Islet of Langerhans (tissue), 1 donor: ENCODE measurements around the gene GPR183.
A peak's percentile ranks its signal among the peaks of the same experiment; 100 is the strongest.

Experiments used
- FAIRE-seq: peaks from one replicate; lab custom pipeline; 2011; peaks lifted over from hg19 to GRCh38; lab: Jason Lieb, UNC

The GPR183 gene

GRCh38 chr13:99307247-99307646 is at the start of gene GPR183:
TSS of gene GPR183 (minus strand) at chr13:99307399. CDS start at chr13:99296145, 11,254 bp downstream.
- FAIRE-seq: peak; percentile 55

- no peak for FAIRE-seq
These were observed 49.3 kb upstream of the GPR183 start for GRCh38 chr13:99356262-99357091.

GRCh38 chr13:99356012-99356261 is 48.7 kb upstream of the GPR183 start:
- no peak for FAIRE-seq

- no peak for FAIRE-seq
These were observed 48.2 kb upstream of the GPR183 start for GRCh38 chr13:99355267-99356011.

GRCh38 chr13:99354371-99354951 is 47.3 kb upstream of the GPR183 start:
- no peak for FAIRE-seq

GRCh38 chr13:99353836-99354235 is 46.6 kb upstream of the GPR183 start:
- FAIRE-seq: no peak

GRCh38 chr13:99353246-99353600 is 46.0 kb upstream of the GPR183 start:
- FAIRE-seq: no peak

- no peak for FAIRE-seq
These were observed 45.4 kb upstream of the GPR183 start for GRCh38 chr13:99352351-99353245.

GRCh38 chr13:99351772-99352171 is 44.6 kb upstream of the GPR183 start:
- no peak for FAIRE-seq

GRCh38 chr13:99350191-99350590 is 43.0 kb upstream of the GPR183 start:
- FAIRE-seq: no peak

- no peak for FAIRE-seq
These were observed 40.8 kb upstream of the GPR183 start for GRCh38 chr13:99347911-99348451.

- FAIRE-seq: no peak
These were observed 40.2 kb upstream of the GPR183 start for GRCh38 chr13:99347335-99347878.

GRCh38 chr13:99346335-99347042 is 39.3 kb upstream of the GPR183 start:
- no peak for FAIRE-seq

- no peak for FAIRE-seq
These were observed 38.1 kb upstream of the GPR183 start for GRCh38 chr13:99345345-99345744.

- no peak for FAIRE-seq
These were observed 37.5 kb upstream of the GPR183 start for GRCh38 chr13:99344610-99345208.

GRCh38 chr13:99342723-99343315 is 35.6 kb upstream of the GPR183 start:
- no peak for FAIRE-seq

GRCh38 chr13:99341969-99342722 is 34.9 kb upstream of the GPR183 start:
- FAIRE-seq: no peak

GRCh38 chr13:99340638-99341037 is 33.4 kb upstream of the GPR183 start:
- no peak for FAIRE-seq

GRCh38 chr13:99339736-99340397 is 32.7 kb upstream of the GPR183 start:
- FAIRE-seq: peak; percentile 68
